A673 (cell line): Measurements from ENCODE around the gene TBC1D2.

Experiments
- CTCF ChIP-seq: fragments of 300-800, 200-600 bp; sonication (generic); conservative IDR thresholded peaks from 2 replicates; pipeline ENCODE4 v1.5.1; 2017; ENCODE audit warnings: low read depth, mild to moderate bottlenecking, antibody characterized with exemption, low read length, moderate library complexity, mixed read lengths
- EZH2 ChIP-seq: fragments of 200-600 bp; sonication (generic); IDR thresholded peaks from 2 replicates; pipeline ENCODE4 v1.6.1; 2017; ENCODE audit warnings: borderline replicate concordance, low read depth, mild to moderate bottlenecking, mixed read lengths, antibody characterized with exemption, low read length; ENCODE audit not compliant: poor library complexity, severe bottlenecking

DNA sequence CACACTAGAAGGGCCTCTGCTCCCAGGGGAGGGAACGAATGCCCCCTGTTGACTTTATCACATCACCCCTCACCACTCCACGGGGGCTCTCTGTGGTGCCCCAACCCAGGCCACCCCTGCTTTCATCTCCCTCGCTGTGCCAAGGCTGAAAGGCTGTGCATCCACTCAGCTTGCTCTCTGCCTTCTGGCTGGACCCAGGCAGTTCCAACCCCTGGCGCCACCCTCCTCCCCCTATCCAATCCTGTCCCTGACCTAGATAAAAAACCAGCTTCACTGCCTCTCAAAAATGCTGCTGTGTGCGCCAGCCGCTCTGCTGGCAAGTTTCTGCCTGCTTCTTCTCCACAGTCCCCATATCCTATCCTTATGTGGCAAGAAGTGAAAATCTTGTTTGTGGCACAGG is 40.6 kb downstream of the TBC1D2 start:
- TF ChIP-seq CTCF = no peak
- no peak for TF ChIP-seq EZH2
